Activated effector memory CD4-positive, alpha-beta T cell treated with anti-CD3 and anti-CD28 coated beads, Interleukin-2, amount 50 U/mL, for 16 hours (primary cell): Measurements from ENCODE around the gene TPCN2.

Source experiments
- DNase-seq: peaks from one replicate; pipeline ENCODE4 v3.0.0-alpha.2; 2020

Gene TPCN2

DNA sequence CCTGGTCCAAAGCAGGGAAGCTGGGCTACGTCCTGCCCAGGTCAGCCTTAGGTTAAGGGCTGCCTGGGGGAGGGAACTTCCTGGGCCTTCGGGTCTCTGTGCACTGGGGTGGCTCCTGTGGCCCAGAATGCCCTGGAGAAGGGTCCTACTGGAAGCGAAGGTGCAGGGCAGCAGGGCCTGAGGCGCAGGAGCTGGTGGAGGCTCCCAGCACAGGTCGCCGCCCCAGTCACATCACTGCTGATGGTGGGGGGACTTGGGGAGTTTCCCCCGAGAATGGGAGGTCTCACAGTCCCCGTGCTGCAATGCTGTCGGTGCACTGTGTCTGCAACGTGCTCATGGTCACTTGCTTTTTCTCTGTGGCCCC, 106.2 kb downstream of the TPCN2 start:
- DNase-seq, result no peak

DNA sequence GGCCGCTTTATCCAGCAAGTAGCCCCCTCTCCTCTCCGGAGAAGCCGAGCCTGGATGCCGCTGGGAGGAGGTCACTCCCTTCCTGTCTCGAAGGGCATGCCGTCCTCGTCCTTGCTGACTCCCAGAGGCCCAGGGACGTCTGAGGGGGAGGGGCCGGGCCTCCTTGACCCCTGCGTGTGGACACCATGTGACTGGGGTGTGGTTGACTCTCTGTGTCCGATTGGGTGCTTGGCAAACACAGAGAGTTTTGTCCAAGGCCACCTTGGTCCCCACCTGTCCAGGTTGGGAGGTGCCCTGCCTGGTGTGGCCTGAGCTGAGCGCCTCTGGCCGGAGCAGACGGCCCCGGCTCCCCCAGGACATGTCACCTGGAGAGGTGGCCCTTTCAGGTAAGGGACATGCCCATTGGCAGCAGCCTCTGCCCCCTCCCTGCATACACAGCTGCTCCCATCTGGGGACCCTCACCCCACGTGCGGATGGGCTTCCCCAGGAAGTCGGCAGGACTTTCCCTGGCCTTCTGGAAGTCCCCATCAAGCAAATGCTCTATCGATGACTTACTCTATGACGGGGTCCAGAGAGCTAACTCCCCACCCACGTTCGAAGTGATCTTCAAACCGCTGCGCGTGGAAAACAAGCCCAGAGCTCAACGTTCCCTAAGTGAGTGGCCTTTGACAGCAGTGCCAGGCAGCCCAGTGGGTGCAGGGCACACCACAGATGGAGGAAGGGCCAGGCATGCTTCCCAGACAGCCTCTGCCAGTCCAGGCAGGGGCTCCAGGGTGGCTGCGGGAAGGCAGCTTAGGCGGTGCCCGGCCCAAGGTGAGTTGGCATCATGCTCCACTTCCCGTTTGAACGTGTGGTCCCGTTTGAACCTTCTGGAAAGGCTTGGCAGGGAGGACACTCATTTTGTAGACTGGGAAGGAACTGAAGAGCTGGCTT, 106.8 kb downstream of the TPCN2 start, which contains the start of gene SMIM38:
Gene SMIM38 (plus strand): TSS at position 634 of the 933 bp plus-strand sequence. CDS start 1,912 bp downstream, outside the sequence.
- DNase-seq, result no peak

- DNase-seq, result no peak
Observed at GRCh38 chr11:69156235-69156639, 107.5 kb downstream of the TPCN2 start.

- no peak for DNase-seq
Observed at GRCh38 chr11:69156673-69157155, 108.0 kb downstream of the TPCN2 start.

DNA sequence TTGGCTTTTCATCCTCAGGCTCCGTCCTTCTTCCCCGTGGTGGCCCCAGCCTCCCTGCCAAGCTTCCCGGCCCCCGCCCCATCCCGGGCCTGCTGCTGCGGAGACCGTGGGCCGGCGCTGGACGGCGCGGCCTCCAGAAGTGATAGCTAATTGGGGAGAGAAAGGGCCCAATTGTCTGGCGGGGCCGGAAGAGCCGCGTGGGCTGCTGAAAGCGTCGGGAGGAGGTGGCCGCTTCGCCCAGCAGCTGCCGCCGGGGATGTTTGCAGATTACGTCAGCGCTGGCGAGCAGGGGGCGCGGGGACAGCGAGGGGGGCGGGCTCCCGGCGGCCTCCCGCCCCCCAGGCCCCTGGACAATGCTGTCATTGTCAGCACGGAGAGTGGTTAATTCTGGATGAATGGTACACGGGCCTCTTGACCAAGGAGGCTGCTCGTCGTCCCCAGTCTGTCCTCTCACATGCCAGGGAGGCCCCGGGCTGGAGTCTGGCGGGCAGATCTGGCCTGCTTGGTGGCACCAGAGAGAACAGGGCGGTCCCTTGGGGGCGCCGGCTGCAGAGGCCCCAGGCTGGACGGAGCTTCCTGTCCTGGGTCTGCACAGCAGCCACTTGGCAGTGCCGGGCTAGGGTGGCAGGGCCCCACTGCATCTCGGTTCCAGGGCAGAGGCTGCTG, 108.6 kb downstream of the TPCN2 start:
- DNase-seq, result no peak

- no peak for DNase-seq
Observed at GRCh38 chr11:69157822-69158231, 109.1 kb downstream of the TPCN2 start.

DNA sequence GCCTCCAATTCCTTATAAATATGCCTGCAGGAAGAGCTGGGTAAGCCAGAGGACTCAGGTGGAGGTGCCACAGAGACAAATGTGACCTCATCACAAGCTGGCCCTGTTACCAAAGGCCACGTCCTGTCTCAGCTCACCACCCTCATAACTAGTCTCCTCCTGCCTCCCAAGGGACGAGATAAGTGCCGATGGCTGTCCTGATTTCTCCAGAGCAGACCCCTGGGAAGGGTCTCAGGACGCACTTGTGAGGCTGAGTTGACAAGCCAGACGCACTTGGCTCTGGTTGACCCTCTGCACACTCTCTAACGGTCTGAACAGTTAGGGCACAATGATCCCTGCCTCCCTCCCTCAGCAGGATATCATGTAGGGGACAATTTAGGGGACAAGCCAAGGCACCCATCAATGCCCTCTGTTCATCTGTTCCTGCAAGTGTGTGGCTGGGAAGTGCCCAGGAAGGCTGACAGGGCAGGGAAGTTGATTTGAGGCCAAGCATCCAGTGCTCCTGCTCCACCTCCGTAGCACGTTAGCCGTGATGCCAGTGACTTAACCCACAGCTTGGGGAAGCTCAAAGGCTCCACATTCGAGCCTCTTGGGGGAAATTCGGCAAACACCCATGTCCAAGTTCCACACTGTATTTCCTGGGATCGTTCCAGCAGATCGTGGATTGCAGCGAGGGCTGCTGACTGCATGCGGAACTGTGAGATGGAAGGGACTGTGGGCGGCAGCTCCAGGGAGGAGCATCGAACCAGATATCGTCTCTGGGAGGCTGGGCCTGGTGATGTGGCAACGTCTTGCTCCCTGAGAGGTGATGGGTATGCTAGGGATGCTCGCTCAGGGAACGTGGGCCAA, 109.8 kb downstream of the TPCN2 start:
- DNase-seq, result no peak

DNA sequence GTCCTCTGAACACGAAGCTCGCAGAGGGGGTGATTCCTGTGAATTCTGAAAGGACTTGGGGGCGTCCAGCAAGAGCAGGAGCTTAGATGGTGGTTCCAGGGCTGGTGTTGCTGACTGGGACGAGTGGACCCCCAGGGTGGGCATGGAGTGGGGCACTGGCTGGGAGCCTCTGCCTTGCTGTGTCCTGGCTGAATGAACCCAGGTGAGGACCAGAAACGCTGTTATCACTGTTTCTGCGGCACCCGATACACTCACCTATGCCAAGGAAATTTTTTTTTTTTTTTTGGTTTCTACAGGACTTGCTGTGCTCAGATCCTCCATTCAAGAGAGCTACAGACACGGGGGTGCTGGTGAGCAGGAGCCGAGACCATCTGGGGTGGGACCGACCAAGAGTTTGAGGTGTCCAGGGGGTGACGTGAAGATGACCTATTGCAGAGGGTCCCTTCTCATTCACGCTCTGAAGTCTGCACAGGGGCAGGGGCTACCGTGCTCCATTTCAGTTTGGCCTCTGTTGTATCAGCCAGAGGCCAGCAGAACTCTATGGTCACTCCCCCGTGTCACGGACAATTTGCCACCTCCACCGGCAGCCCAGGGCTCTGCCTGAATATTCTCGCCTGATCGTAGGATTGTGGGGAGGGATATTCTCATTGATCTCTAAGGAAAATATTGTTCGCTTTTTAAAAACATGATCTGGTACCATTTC, 110.6 kb downstream of the TPCN2 start:
- no peak for DNase-seq

GRCh38 chr11:69160296-69161116, 111.8 kb downstream of the TPCN2 start:
- DNase-seq, result no peak

GRCh38 chr11:69161117-69161407, 112.3 kb downstream of the TPCN2 start:
- no peak for DNase-seq

DNA sequence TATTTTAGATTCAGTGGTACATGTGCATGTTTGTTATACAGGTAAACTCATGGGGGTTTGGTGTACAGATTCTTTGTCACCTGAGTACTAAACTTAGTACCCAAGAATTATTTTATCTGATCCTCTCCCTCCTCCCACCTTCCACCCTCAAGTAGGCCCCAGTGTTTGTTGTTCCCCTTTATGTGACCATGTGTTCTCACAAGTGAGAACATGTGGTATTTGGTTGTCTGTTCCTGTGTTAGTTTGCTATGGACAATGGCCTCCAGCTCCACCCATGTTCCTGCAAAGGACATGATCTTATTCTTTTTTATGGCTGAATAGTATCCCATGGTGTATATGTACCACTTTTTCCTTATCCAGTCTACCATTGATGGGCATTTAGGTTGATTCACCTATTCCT, 113.8 kb downstream of the TPCN2 start:
- DNase-seq, result no peak

GRCh38 chr11:69163842-69164241, 115.1 kb downstream of the TPCN2 start:
- DNase-seq, result no peak

- no peak for DNase-seq
Observed at GRCh38 chr11:69164824-69165223, 116.1 kb downstream of the TPCN2 start.

- DNase-seq, result no peak
Observed at GRCh38 chr11:69165775-69166174, 117.0 kb downstream of the TPCN2 start.

GRCh38 chr11:69166218-69167115, 117.7 kb downstream of the TPCN2 start:
- DNase-seq, result peak; percentile 78

DNA sequence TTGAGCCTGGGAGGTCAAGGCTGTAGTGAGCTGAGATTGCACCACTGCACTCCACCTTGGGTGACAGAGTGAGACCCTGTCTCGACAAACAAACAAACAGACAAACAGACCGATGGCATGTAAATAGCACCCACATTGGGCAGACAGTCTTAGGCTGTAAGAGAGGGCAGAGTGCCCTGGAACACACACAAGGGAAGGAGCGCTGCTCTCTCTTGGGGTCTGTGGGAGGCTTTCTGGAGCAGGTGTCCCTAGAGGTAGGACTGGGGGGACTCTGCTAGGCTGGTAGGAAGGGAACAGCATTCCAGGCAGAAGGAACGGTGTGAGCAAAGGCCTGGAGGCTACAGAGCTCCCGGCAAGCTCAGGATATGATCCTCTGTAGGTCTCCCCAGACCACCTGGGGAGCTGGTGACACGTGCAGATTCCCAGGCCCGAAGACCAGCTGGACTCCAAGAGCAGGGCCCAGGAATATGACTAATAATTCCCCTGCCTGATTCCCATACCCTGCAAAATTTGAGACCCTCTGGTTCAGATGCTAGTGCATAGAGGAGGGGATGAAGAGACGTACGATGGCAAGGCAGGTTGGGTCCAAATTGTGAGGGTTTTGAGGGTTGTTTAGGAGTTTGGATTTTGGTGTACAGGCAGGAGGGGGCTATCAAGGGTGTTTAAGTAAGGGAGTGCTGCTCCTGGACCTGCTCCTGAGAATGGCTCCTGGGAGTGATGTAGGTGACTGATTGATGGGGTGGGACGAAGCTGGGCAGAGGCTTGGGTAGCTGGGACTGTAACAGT, 118.6 kb downstream of the TPCN2 start:
- DNase-seq, result no peak

DNA sequence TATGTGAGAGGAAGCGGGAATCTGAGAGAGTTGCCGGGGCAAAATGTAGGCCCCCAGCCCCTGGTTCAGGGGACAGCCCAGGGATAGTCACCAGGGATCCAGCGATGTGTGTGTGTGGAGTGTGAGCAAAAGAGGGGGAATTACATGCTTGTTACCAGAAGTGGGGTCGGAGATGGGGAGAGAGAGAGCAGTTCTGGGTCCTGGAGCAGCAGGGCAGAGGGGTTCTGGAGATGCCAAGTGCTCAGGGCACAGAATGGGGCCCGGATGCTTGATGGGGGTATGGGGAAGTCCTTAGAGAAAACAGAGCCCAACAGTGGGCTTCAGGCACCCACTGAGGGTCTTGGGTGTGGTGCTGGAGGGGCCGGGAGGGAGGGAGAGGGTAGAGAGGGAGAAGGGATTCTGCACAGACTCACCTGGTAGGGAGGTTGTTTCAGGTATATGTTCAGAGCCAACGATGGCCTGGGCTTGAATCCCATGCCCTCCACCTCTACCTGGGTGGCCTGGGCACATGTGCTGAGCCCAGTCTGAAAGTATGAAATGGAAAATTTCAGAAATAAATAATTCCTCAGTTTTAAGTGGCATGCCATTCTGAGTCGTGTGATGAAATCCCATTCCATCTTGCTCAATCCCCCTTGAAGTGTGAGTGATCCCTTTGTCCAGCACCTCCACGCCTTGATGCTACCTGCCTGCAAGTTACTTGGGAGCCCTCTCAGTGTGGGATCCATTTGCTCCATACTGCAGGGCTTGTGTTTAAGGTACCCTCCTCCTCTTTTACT, 119.4 kb downstream of the TPCN2 start:
- peak; percentile 48 for DNase-seq

GRCh38 chr11:69169479-69169878, 120.7 kb downstream of the TPCN2 start:
- DNase-seq, result no peak

DNA sequence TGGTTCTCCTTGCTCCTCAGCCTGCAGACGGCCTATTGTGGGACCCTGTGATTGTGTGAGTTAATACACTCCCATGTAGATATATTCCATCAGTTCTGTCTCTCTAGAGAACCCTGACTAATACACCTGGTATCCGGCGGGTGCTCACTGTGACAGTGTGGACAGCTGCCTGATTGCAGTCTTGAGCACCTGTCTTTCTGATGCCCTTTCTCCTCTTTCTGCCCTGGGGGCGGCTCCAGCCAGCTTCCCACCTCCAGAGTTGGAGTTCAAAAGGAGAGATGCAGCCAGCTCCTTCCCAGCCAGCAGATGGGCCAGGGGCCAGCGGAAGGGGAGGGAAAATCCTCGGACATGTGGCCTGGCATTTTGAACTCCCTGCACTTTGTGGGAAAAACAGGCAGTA, 122.0 kb downstream of the TPCN2 start:
- peak; percentile 57 for DNase-seq
